K562 (cell line): ENCODE data around the gene L3MBTL3. TPM values are rescaled to one million over a fixed set of nuclear protein-coding genes. Genes with fewer than 3 reads are reported as not detected.
"Not testable (repeated sequence)": the region's sequence is repeated elsewhere in the genome, so short reads cannot be mapped to it uniquely, and the experiment has no call there.

Experiments
- ATAC-seq: fragments of 200-7000 bp; cut with Tn5 transposase; 3 replicates; pipeline ENCODE4 v1.9.1; 2020; ENCODE audit warnings: moderate library complexity
- BruUV-seq: library from RNA; stranded (reverse); fragments of 400-500 nt; replicated peaks from 2 replicates; lab custom pipeline; 2021; lab: Mats Ljungman, UMichigan
- CTCF ChIA-PET: fragments of 300-600 bp; formaldehyde crosslinking; extraction: SDS; loops from one replicate; lab custom pipeline; 2021; ENCODE audit warnings: low intra/inter-chr PET ratio; lab: Yijun Ruan, JAX
- POLR2A ChIA-PET: fragments of 300-600, 350-650 bp; sonication (Branson Sonifier 250); formaldehyde crosslinking; extraction: SDS; loops from one replicate; lab custom pipeline; 2021; ENCODE audit warnings: antibody characterized with exemption, inconsistent platforms; lab: Yijun Ruan, JAX
- DNase-seq, 4 experiments: peaks; one replicate each; pipeline versions ENCODE4 v3.0.0 to v3.0.0-alpha.2; 2011 to 2018; ENCODE audit warnings: low spot score in 3 of 4, mixed read lengths in 3 of 4; ENCODE audit errors: extremely low read depth in 1 of 4
- FAIRE-seq: peaks from 2 replicates; lab custom pipeline; 2011; peaks lifted over from hg19 to GRCh38; lab: Jason Lieb, UNC
- H2AFZ ChIP-seq: 2 replicates; pipeline ENCODE4 v1.6.0; 2011; ENCODE audit warnings: low read depth, low read length, control low read depth, inconsistent platforms
- H3K27ac ChIP-seq: fragments of 200-600 bp; 3 replicates; pipeline ENCODE4 v1.8.0; 2011; ENCODE audit warnings: low read depth, mild to moderate bottlenecking, control low read depth, inconsistent platforms, low read length, moderate library complexity, mixed read lengths; ENCODE audit errors: extremely low read depth
- H3K27me3 ChIP-seq, 2 experiments: fragments of 300-600 bp in 1 of 2; 2 replicates in 1 of 2; 3 replicates in 1 of 2; pipeline versions ENCODE4 v1.6.0 to v1.8.0; 2011; ENCODE audit warnings: inconsistent platforms in 2 of 2, low read length in 2 of 2, mild to moderate bottlenecking in 1 of 2, mixed read lengths in 1 of 2, moderate library complexity in 1 of 2; ENCODE audit not compliant: control insufficient read depth in 2 of 2, insufficient read depth in 2 of 2
- H3K36me3 ChIP-seq: fragments of 300-600 bp; 3 replicates; pipeline ENCODE4 v1.8.0; 2011; ENCODE audit warnings: mild to moderate bottlenecking, low read length, inconsistent platforms; ENCODE audit not compliant: control insufficient read depth, insufficient read depth
- H3K4me1 ChIP-seq, 2 experiments: fragments of 200-600 bp in 1 of 2; replicated peaks in 1 of 2; 2 replicates in 1 of 2; 3 replicates in 1 of 2; pipeline versions ENCODE4 v1.5.1 to v1.8.0; 2011; ENCODE audit warnings: inconsistent platforms in 2 of 2, low read length in 2 of 2, mild to moderate bottlenecking in 1 of 2, mixed read lengths in 1 of 2, moderate library complexity in 1 of 2; ENCODE audit not compliant: control insufficient read depth in 2 of 2, insufficient read depth in 2 of 2
- H3K4me2 ChIP-seq: 2 replicates; pipeline ENCODE4 v1.6.1; 2011; ENCODE audit warnings: low read length, control low read depth, inconsistent platforms, mixed read lengths; ENCODE audit not compliant: insufficient read depth
- H3K4me3 ChIP-seq: fragments of 200-600 bp; sonication (generic), shearing (Covaris generic); 2 replicates; pipeline ENCODE4 v1.5.1; 2016; ENCODE audit warnings: control low read depth, inconsistent platforms
- H3K79me2 ChIP-seq: fragments of 200-600 bp; 3 replicates; pipeline ENCODE4 v1.8.0; 2011; ENCODE audit warnings: low read length, inconsistent platforms; ENCODE audit not compliant: control insufficient read depth, insufficient read depth
- H3K9ac ChIP-seq, 2 experiments: 2 replicates each; pipeline versions ENCODE4 v1.6.0 to v1.6.1; 2011; ENCODE audit warnings: low read depth in 2 of 2, low read length in 2 of 2, control low read depth in 1 of 2, inconsistent platforms in 1 of 2, mild to moderate bottlenecking in 1 of 2, mixed read lengths in 1 of 2; ENCODE audit not compliant: insufficient read depth in 1 of 2
- H3K9me1 ChIP-seq: one replicate; pipeline ENCODE4 v1.6.0; 2011; ENCODE audit warnings: inconsistent platforms, mild to moderate bottlenecking, low read length, moderate library complexity; ENCODE audit not compliant: control insufficient read depth, insufficient read depth
- H3K9me3 ChIP-seq: replicated peaks from 2 replicates; pipeline ENCODE4 v1.5.1; 2011; ENCODE audit warnings: low read depth, low read length, inconsistent platforms; ENCODE audit not compliant: control insufficient read depth, insufficient read depth
- H4K20me1 ChIP-seq: replicated peaks from 2 replicates; pipeline ENCODE4 v1.6.1; 2011; ENCODE audit warnings: low read length, inconsistent platforms, mixed read lengths; ENCODE audit not compliant: control insufficient read depth, insufficient read depth
- DLX4 ChIP-seq: fragments of 250-450 bp; sonication (Bioruptor Pico); IDR thresholded peaks from 2 replicates; pipeline ENCODE4 v1.6.1; 2021; ENCODE audit warnings: mild to moderate bottlenecking
- GTF3C2 ChIP-seq: IDR thresholded peaks from 3 replicates; pipeline ENCODE4 v1.6.1; 2011; ENCODE audit warnings: borderline replicate concordance, mild to moderate bottlenecking, moderate library complexity; ENCODE audit not compliant: insufficient read length; ENCODE audit errors: extremely low read depth
- JUNB ChIP-seq: fragments of 450-650 bp; formaldehyde crosslinking; conservative IDR thresholded peaks from 2 replicates; pipeline ENCODE4 v1.4.0; 2020; ENCODE audit warnings: mild to moderate bottlenecking
- NELFE ChIP-seq: IDR thresholded peaks from 2 replicates; pipeline ENCODE4 v1.6.1; 2011; ENCODE audit warnings: mild to moderate bottlenecking; ENCODE audit not compliant: insufficient read depth, insufficient read length
- WGBS: fragments of 100-300 bp; shearing (Covaris generic); methylation state at CpG from one replicate; pipeline ENCODE4 v1.1.6; 2016; ENCODE audit warnings: low coverage, mixed read lengths; ENCODE audit not compliant: insufficient coverage; ENCODE audit errors: missing lambda C conversion rate; 5-methylcytosine and 5-hydroxymethylcytosine counted together
- in situ Hi-C: fragments of 300-500 bp; cut with MboI; formaldehyde crosslinking; loops from 4 replicates; pipeline ENCODE4 v1.15.0; 2018; ENCODE audit warnings: inconsistent platforms, mixed read lengths
- intact Hi-C: fragments of 100-400 bp; cut with micrococcal nuclease; formaldehyde crosslinking; loops from 2 replicates; pipeline ENCODE4 v1.14.2; 2022
- polyA plus RNA-seq, 8 experiments: library from polyadenylated mRNA; depleted of rRNA in 4 of 8; stranded (reverse) in 5 of 8; unstranded in 3 of 8; fragments of >200 nt; fragmentation: Nextera tagmentation in 2 of 8; fragmentation: Illumina TruSeq in 1 of 8; extraction: Ambion mirVana in 2 of 8; extraction: Trizol in 1 of 8; gene quantifications; 2 replicates each; pipeline versions ENCODE4 v1.2.1 to v1.2.3, GENCODE V29; 2011 to 2014; ENCODE audit warnings: inconsistent platforms in 1 of 8, missing spikeins in 1 of 8
- total RNA-seq, 7 experiments: library from RNA; depleted of rRNA in 6 of 7; stranded (reverse); fragments of >200 nt in 6 of 7; fragmentation: Illumina TruSeq in 2 of 7; extraction: Trizol in 2 of 7; gene quantifications; 2 replicates each; pipeline versions ENCODE4 v1.2.1 to v1.2.3, GENCODE V29; 2011 to 2021; ENCODE audit warnings: low replicate concordance in 1 of 7

The L3MBTL3 gene
- total and polyA plus RNA-seq, 9 of the 15 experiments (the other 6 are each of a cell fraction or from before 2014, with no cell fraction given): 0.83 to 6.9 (median 5.4) TPM

DNA sequence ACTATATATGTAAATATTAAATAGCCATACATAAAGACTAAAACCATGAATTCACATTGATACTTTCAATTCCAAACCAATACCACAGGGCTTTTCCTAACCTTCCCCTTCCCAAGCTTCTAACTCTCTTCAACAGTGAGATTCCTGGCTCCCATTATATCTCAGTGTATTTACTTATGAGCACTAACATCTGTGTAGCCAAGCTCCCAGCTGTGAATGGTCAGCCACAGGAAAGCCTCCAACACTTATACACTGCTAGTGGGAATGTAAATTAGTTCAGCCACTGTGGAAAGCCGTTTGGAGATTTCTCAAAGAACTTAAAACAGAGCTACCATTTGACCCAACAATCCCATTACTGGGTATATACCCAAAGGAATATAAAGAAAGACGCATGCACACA, 130.6 kb downstream of the L3MBTL3 start:
- H4K20me1 ChIP-seq, FAIRE-seq, H2AFZ ChIP-seq, H3K4me1 ChIP-seq, H3K4me3 ChIP-seq, H3K4me2 ChIP-seq, H3K9me3 ChIP-seq, H3K79me2 ChIP-seq, CTCF ChIA-PET, DNase-seq, H3K36me3 ChIP-seq, ATAC-seq, H3K27ac ChIP-seq, BruUV-seq, in situ Hi-C loops, intact Hi-C loops, H3K9ac ChIP-seq, H3K9me1 ChIP-seq, H3K27me3 ChIP-seq: not testable (repeated sequence)
- WGBS: 3% methylated on average over 2 of the region's 2 CpGs
- POLR2A ChIA-PET: interaction anchor here (0.6 kb wide), 1 partner anchor 81 kb away, joined by 3 read pairs; no protein-coding TSS in a partner anchor

DNA sequence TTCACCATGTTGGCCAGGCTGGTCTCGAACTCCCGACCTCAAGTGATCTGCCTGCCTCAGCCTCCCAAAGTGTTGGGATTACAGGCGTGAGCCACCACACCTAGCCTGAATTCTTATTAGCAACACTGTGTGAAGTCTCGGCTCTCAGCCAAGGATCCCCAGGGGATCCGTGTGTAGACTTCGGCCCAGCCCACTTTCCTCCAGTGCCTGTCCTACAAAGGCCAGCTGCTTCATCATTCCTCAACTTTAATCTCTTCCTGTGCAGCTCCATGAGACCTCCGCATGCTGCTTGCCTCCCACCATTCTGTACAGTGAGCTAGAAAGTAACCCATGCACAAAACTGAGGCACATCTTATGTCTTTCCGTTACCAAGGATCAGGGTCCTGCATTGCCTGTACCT, 132.5 kb downstream of the L3MBTL3 start:
- Histone ChIP-seq H3K9me1 (no peaks in the 10 kb centered on the region), H3K27me3 (no peaks in the 10 kb centered on the region), H4K20me1 (no peaks in the 10 kb centered on the region), H3K36me3 (no peaks in the 10 kb centered on the region), H3K27ac (no peak overlapping the region), H3K4me1 (no peaks in the 10 kb centered on the region; a peak in 1 of 5 replicates), H3K4me2 (no peak overlapping the region), H2AFZ (no peak overlapping the region), H3K9ac (no peak overlapping the region), H3K79me2 (no peaks in the 10 kb centered on the region), H3K9me3 (no peaks in the 10 kb centered on the region), H3K4me3 (no peak overlapping the region)
- ATAC-seq (peak; percentile 37; the same call in 1 of the 3 replicates), DNase-seq (peak in 1 of 4 experiments; percentile 7), FAIRE-seq (no peak)
- TF ChIP-seq GTF3C2: no peak
- no peak for TF ChIP-seq NELFE
- TF ChIP-seq DLX4 (CRISPR knock-in tag): no peak
- TF ChIP-seq JUNB (CRISPR knock-in tag): no peak
- in situ Hi-C loops (no loop called here), intact Hi-C loops (no loop called here)
- CTCF ChIA-PET: no interaction called here
- 8% methylated on average over 7 of the region's 8 CpGs for WGBS
- POLR2A ChIA-PET: no interaction called here
- BruUV-seq: no TSS peak
